ENCODE results near the gene DACH1.
"Not testable (repeated sequence)": the region's sequence is repeated elsewhere in the genome, so short reads cannot be mapped to it uniquely, and the experiment has no call there.

The DACH1 gene

DNA sequence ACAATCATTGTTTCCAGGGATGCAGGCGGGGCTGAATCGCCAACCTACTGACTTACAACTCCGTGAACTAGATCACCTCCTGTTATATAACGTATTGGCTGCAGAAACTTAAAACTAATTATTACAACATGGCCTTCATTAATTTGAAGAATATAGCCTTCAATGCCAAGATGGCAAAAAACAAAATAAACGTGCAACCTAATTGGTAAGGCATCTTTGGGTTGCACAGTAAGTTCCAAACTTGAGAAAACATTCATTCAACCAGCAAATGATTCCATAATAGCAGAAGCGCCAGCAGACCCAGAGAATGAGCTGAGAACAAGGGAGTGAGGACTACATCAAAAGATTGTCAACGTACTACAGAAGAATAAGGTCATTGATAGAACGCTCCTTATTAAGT, 39.8 kb downstream of the DACH1 start:
- no peak for DNase-seq

DNA sequence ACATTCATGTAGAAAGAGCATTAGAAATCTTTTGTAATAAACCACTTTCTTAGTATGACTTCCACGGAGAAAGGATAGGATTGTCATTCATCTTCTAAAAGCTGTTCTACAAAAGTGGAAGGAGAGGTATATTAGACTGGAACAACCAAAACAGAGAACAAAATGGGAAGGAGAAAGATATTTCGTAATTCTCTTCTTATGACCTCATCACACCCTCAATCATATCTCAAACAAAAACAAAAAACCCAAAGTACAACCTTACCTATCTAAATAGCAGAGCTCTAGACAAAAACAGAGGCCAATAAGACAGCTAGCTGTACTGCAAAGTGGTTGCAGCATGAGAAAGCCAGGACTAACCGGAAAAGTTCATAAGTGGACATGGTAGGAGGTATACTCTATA, 46.3 kb downstream of the DACH1 start:
- DNase-seq: no peak

DNA sequence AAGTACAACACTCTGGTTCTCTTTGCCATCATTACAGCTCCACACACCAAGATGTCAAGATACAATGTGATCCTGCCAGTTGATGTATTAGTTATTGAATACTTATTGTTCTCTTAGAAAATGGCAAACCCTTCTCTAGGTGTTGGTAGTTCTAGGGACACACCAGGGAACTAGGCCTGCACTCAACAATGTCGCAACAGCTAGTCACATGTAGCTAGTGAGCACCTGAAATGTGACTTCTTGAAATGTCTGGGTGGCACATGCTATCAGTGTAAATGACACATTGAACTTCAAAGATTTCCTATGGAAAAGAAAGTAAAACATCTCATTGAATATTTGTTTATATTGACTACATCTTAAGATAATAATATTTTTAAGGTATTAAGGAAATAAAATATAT, 49.7 kb downstream of the DACH1 start:
- no peak for DNase-seq

DNA sequence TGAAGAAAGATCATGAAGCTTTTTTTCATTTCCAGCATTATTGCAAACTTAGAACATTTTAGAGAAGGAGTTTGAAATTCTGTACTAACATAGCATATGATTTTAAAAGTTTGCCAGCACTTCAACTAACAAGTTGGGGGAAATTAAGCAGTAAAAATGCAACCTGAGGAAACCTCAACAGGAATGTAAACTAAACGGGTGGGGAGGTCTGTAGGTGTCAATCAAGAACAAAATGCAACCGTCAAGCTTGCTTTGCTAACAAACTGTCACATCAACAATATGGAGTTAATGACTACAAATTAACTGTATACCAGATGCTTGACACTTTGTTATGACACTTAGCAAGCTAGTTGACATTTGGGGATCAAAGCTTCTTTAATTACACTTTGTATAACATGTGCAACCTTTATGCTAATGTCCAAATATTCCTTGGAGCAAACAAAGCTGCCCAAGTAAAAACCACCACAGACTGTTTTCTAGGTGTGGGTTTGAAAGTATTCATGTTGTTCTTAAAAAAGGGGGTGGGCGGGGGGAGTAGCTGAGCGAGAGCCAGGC, 52.1 kb downstream of the DACH1 start:
- no peak for DNase-seq

DNA sequence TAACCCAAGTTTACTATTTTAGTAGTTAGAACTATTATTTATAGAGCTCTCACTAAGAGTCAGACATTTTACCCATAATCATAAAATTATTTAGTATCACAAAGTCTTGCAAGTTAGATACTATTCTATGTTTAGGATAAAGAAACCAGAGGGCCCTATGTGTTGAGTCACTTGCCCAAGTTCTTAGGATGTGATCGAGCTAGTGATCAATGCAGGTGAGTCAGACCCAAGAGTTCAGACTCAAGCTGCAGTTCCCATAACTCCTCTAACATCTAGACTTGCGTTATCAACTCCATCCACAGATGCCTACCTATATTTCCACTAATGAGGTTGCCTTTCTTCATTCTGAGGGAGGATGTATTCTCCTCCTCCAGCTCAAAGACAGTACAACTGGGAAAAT, 53.8 kb downstream of the DACH1 start:
- DNase-seq: no peak

DNA sequence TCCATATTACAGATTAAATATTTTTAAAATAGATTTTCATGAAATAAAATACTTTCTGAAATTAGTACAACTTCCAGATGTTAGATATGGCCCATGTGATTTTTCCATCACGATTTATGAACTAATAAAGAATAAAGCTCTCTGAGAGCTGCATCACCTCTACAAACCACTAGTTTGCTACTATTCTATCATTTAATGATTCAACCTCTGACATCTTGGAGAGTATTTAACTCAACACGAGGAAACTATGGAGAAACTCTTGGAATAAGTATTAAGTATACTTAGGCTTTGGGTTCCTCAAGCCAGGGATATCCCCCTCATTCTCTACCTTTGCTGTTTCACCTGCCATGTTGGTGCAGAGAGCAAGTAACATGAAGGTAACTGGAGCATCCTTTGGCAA, 55.7 kb downstream of the DACH1 start:
- no peak for DNase-seq

DNA sequence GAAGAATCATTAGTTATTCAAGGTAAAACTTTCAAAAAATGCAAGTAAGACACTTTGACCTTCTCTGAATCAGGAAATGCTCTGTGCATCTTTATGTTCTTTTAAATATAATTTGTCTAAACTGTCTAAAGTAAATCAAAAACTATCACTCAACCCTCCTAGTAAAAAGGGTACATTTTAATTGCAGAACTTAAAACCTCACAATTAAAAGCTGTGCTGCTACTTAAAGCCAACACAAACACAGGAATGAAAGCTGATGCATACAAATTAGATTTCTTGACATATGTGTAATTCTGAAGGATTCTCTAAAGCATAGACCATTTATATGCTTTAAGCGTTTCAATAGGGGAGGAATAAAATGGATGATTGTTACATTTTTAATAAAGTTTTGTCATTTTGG, 58.3 kb downstream of the DACH1 start:
- no peak for DNase-seq

DNA sequence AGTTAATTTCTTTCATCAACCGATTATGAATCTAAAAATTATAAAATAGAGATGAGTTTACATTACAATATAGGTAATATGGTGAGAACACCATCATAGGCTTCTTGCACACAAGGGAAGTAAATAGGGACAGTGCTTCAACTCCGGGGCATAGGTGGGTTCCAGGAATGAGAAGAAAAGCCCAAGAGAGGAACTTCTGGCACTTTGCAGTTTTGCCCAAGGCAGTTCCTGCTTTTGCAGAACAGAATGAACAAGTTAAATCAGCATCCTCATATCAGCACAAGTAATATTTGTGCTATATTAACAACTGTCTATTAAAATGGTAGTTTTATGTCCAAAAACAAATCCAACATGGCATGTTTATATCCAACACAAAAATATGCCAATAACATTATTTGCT, 60.1 kb downstream of the DACH1 start:
- DNase-seq: no peak

DNA sequence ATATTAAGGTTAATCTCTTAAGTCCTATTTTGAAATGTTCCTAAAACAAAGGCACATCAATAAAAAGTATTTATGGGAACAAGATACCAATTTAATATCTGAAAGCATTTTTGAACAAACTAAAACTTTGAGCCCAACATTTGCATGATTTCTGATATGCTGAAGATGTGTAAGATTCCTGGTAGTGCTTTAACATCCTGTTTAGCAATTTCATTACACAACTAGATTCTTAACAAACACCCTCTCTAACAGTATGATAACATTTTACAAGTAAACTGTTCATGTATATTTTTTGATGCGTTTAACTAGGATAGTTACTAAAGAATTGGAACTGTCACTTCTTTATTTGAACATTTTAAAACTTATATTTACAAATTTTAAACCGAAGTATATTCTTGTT, 63.9 kb downstream of the DACH1 start:
- DNase-seq: no peak

DNA sequence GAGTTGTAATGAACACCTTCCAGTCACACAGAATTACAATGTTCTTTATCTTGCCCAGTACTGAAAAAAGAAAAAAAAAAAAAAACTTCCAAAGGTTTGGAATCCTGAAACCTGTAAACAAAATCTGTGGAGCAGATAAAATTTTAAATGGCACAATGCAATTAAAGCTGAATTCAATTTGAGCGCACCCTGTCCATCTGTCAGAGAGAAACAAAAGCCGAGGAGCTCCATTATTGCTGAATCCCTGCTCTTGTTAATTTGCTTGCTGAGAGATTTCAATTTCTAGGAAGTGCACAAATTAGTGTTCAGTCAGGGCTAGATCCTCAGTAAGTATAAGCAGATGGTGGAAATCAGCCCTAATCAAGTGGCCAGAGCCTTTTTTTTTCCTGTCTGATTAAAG, 65.2 kb downstream of the DACH1 start:
- DNase-seq: no peak

DNA sequence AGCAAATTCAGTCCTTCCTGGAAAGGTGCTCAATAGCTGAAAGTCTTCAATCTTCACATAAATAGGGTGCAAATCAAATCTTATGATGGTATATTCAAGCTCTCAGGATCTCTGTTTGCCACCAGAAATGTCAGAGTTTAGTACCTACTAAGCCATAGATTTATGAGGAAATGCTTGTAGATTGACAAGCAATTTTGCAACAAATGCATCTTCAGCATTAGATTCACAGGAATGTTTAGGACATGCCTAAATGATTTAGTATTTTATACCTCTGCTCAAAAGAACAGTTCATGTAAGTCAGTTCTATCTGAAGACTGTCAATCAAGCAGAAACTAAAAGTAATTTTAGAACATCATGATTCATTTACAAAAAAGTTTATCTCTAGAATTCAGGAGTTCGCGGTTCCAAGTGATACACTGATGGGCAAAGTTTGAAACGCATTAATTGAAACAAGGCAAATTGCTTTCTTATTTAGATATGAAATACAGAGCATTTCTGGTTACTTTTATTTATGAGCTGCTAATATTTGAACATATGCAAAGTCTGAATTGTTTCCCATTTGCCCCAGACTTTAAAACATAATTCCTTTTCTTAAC, 65.7 kb downstream of the DACH1 start:
- DNase-seq: no peak

DNA sequence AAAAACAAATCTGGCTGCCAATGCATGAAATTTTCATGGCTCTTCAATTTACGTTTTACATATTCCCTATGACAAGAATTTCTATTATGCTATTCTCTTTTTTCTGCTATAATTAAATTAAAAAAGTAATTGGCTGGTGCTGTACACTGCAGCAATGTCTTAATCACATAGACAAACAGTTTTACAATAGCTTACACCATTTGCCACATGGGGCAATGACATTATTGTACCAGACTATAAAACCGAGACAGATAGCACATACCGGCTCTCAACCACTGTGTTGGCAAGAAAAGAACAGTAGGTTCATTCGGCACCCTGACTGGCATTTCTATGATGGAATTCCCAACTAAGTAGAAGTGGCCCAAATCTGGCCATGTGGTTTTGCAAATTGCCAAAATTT, 67.7 kb downstream of the DACH1 start:
- no peak for DNase-seq

DNA sequence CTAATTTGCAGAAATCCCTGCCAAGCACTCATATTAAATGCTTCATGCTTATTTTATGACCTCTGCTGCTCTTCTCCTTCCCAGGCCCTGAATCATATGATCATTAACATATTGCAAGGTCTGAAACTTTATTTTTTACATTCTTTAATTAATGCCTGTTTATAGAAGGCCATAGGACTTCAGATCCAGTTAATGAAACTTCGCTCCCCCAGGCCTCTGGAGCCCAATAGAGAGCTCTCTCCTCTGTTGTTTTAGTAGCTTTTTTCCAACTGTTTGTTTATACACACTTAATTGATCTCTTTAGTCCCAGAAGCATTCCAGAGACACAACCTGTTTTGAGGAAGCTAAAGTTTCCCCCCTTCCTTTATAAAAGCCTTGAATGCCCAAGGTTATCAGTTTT, 68.3 kb downstream of the DACH1 start:
- no peak for DNase-seq

DNA sequence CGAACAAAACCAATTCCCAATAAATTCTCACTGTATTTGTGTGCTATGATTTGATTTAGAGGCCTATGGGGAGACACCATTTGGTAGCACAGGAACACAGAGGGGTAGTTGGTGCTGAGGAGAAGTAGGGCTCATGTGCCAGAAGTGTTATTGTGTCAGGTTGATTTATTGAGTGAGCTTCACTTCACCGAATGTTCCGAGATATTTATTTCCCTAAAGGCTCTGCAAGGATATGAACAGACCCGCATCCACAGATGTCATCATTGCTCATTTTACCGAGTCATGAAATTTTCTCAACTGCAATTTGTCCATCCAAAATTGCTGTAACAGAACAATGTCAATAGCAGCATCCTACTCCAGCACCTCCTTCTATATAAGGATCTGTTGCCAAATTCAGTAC, 69.5 kb downstream of the DACH1 start:
- no peak for DNase-seq

DNA sequence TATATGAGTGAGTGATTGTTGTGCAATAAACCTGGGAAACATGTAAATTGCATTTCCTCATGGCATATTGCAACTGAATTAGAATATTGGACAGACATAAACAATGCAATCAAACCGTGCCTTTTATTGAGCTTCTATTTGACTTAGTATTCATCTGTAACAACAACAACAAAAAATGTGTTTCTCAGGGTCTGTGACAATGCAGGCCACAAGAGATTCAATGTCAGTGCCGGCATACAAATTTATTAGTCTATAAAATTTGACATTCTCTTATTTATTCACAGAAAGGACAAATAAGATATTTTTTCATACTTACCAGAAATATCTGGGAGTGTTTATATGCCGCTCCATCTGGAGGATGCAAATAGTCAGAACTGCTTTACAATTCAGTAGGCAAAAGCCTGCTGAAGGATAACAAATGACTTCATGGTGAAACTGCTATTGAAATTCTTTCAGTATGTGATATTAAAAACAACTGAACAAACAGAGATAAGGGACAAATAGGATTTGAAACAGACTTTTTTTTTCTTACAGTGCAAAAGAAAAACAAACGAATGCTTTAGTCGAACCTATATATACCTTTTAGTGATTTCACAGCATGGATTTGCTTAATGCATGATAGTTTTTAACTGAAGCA, 77.2 kb downstream of the DACH1 start:
- DNase-seq: no peak

DNA sequence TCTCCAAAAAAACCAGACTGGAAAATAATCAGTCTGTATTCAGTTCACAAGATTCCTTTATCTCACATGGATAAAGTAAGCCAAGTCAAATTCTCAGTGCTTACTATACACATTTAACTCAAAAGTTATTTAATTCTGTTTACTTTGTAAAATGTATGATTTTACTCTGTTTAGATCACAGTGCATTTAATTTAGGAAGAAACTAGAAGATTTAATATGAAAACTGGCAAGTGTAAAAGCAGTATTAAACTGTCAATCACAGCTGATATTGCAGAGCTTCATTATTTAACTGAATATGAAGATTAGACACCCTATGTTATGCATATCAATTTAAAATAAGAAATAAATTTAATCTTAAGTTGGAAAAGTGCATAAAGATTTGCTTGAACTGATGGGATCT, 78.0 kb downstream of the DACH1 start:
- no peak for DNase-seq

DNA sequence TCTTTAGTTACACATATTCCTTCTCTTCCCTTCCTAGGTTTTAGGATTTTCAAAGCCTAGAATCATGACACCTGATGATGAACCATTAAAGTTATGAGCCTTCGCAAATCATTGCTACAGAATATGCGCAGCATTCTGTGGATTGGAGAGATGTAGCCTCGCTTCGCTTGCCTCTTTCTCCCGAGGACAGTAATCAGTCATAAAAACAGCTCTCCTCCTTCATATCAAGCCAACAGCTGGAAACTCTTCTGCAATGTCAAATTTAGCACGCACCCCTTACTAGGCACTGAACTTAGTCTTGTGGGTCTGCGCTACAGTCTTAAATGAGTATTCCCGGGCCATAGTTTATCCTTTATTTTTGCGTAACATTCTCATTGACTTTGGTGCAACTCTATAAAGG, 79.6 kb downstream of the DACH1 start:
- DNase-seq: no peak

DNA sequence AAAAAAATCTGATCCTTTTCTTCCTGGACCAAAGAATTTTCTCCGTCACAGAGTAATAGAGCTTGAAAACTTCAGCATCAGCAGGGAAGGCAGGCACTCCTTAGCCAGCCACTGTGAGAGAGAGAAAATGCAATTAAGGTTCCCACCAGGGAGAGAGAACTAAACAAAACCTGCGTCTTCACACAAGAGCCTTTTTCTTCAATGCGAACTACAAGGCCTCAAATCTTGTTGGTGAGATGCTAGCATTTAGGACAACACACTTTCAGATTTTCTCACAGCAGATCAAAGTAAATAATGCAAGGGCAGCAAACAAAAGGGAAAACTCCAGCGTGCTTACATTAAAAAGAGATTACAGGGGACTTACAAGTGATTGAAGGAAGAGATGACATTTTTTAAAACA, 80.1 kb downstream of the DACH1 start:
- no peak for DNase-seq

DNA sequence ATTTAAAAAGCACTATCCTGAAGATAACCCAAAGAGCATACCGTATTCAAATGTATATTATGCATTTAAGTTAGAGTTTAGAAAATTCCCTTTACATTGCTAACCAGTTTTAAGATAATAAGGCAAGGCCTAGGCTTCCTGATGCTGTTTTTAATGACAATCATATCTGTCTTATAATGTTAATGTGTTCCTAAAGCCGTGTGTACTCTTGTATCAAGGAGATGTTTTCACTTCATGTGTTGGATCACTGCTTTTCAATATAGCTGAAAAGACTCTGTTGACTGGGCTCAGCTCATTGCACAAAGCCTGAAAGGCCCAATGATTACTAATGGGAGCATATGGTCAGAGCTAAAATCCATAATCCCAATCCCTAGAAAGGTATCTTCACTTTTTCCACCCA, 81.6 kb downstream of the DACH1 start:
- DNase-seq: no peak

DNA sequence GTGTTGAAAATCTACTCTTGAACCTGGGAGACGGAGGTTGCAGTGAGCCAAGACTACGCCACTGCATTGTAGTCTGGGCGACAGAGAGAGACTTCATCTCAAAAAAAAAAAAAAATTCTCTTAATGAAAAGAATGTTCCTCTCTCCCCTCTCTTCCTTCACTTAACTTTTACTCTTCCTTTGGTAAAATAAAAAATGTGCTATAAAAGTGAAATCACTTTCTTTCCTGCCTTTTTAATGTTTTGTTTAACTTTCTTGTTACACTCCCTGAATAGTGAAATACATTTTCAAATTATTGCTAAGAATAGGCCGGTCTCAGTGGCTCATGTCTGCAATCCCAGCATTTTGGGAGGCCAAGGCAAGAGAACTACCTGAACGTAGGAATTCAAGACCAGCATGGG, 86.5 kb downstream of the DACH1 start:
- DNase-seq: no peak

DNA sequence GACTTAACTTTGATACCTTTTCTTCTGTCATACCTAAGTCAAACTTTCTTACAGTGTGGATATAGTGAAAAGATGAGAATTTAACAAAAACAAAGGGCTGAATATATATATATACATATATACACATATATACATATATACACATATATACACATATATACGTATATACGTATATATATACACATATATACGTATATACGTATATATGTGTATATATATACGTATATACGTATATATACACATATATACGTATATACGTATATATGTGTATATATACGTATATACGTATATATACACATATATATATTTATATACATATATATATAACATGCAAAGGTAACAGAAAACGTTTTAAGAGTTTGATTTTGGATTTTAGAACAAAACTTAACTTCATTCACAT, 88.0 kb downstream of the DACH1 start:
- DNase-seq: not testable (repeated sequence)

DNA sequence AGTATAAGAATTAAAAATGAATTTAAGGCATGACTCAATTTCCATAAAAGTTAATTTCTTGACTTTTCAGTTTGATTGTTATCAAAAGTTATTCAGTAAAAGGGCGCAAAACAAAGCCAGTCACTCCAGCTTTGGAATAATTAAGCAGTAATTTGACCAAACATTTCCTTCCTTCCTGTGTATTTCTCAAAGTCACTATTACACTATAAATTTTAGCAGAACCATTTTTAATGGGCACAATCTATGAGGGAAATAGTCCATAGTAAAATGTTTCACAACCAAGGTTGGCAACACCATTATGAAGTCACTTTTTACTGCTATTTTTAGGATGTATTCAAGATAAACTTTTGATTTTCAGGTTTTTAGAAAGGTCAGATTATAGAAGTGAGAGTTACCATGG, 91.0 kb downstream of the DACH1 start:
- no peak for DNase-seq

DNA sequence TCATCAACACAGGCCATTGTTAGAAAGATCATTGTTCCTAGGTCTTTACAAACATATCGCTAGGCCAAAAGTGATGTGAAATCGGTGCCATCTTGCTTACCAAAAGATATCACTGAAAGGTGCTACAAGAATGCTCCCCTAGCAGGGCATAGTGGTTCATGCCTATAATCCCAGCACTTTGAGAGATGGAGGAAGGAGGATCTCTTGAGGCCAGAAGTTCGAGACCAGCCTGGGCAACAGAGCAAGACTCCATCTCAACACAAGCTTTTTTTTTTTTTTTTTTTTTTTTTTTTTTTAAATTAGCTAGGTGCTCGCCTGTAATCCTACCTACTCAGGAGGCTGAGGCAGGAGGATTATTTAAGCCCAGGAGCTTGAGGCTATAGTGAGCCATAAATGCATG, 92.1 kb downstream of the DACH1 start:
- DNase-seq: no peak

DNA sequence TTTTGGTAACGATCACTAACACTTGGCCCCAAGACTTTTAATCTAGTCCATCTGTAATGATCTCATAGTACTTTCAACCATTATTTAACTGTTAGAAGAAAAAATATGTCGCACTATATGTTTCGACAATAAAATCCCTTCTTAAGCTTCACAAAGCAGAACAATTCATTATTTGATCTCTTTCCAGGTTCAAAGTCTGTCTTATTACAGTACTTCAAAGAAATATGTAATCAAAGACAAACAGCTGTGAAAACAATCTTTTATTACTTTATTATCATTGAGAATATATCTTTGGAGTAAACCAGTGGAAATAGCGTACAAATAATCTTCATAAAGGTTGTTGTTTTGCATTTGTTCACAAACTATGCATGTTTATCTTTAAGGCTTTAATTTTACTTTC, 93.5 kb downstream of the DACH1 start:
- no peak for DNase-seq

DNA sequence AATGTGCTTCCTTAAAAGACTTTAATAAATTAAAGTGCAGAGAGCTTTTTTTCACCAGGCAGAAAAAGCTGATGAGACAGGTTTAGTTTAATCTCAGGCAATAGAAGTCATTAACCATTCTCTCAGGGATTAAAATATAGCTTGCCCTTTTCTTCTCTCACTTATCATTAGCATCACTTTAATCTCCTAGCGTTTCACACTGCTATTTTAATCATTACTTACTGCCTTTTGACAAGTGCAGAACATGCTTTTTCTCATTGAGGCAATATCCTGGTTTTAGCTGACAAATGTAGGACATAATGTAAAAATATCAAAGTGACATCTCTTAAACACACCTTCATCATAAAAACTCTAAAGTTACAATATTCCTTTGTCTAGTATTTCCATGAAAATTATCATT, 94.6 kb downstream of the DACH1 start:
- no peak for DNase-seq

All from activated CD4-positive, alpha-beta T cell treated with anti-CD3 and anti-CD28 coated beads, Interleukin-2, amount 50 U/mL, for 48 hours (primary cell).